HEK293 (cell line): ENCODE measurements around the gene STXBP3.

Experiments used
- FEZF1 ChIP-seq: fragments of 450-650 bp; formaldehyde crosslinking; IDR thresholded peaks from 2 replicates; pipeline ENCODE4 v1.5.1; 2016; ENCODE audit warnings: missing biosample characterization, missing genetic modification characterization
- HOXD13 ChIP-seq: sonication (generic); formaldehyde crosslinking; IDR thresholded peaks from 2 replicates; pipeline ENCODE4 v1.8.0; 2022; ENCODE audit warnings: missing genetic modification reagents, borderline replicate concordance
- KLF16 ChIP-seq: fragments of 450-650 bp; formaldehyde crosslinking; IDR thresholded peaks from 2 replicates; pipeline ENCODE4 v1.5.1; 2017; ENCODE audit warnings: missing biosample characterization, missing genetic modification characterization
- KLF17 ChIP-seq: fragments of 450-650 bp; formaldehyde crosslinking; IDR thresholded peaks from 2 replicates; pipeline ENCODE4 v1.5.1; 2016; ENCODE audit warnings: missing biosample characterization, missing genetic modification characterization
- KLF7 ChIP-seq: fragments of 450-650 bp; formaldehyde crosslinking; IDR thresholded peaks from 2 replicates; pipeline ENCODE4 v1.5.1; 2016; ENCODE audit warnings: missing biosample characterization, missing genetic modification characterization, borderline replicate concordance
- OSR2 ChIP-seq: fragments of 450-650 bp; formaldehyde crosslinking; IDR thresholded peaks from 2 replicates; pipeline ENCODE4 v1.5.1; 2016; ENCODE audit warnings: missing biosample characterization, missing genetic modification characterization
- PATZ1 ChIP-seq: fragments of 450-650 bp; formaldehyde crosslinking; IDR thresholded peaks from 2 replicates; pipeline ENCODE4 v1.5.1; 2016; ENCODE audit warnings: missing biosample characterization, missing genetic modification characterization
- PBX3 ChIP-seq: sonication (generic); formaldehyde crosslinking; IDR thresholded peaks from 2 replicates; pipeline ENCODE4 v1.8.1; 2022; ENCODE audit warnings: mild to moderate bottlenecking, moderate library complexity, missing genetic modification reagents
- ZBTB48 ChIP-seq: fragments of 450-650 bp; formaldehyde crosslinking; IDR thresholded peaks from 2 replicates; pipeline ENCODE4 v1.5.1; 2016; ENCODE audit warnings: missing biosample characterization, missing genetic modification characterization
- ZFP3 ChIP-seq: fragments of 450-650 bp; formaldehyde crosslinking; IDR thresholded peaks from 2 replicates; pipeline ENCODE4 v1.5.1; 2016; ENCODE audit warnings: low read depth, missing biosample characterization, missing genetic modification characterization
- ZFP69B ChIP-seq: fragments of 450-650 bp; formaldehyde crosslinking; IDR thresholded peaks from 2 replicates; pipeline ENCODE4 v1.5.1; 2016; ENCODE audit warnings: missing biosample characterization, missing genetic modification characterization
- ZIC2 ChIP-seq: fragments of 450-650 bp; formaldehyde crosslinking; IDR thresholded peaks from 2 replicates; pipeline ENCODE4 v1.5.1; 2016; ENCODE audit warnings: missing biosample characterization, missing genetic modification characterization
- ZNF146 ChIP-seq: fragments of 450-650 bp; formaldehyde crosslinking; IDR thresholded peaks from 2 replicates; pipeline ENCODE4 v1.5.1; 2016; ENCODE audit warnings: missing biosample characterization, missing genetic modification characterization
- ZNF248 ChIP-seq: fragments of 450-650 bp; formaldehyde crosslinking; IDR thresholded peaks from 2 replicates; pipeline ENCODE4 v1.5.1; 2017; ENCODE audit warnings: missing biosample characterization, missing genetic modification characterization
- ZNF302 ChIP-seq: fragments of 450-650 bp; formaldehyde crosslinking; IDR thresholded peaks from 2 replicates; pipeline ENCODE4 v1.5.1; 2016; ENCODE audit warnings: missing biosample characterization, missing genetic modification characterization, low read depth
- ZNF311 ChIP-seq: fragments of 450-650 bp; formaldehyde crosslinking; IDR thresholded peaks from 2 replicates; pipeline ENCODE4 v1.5.1; 2017; ENCODE audit warnings: missing biosample characterization, missing genetic modification characterization, borderline replicate concordance
- ZNF37A ChIP-seq: fragments of 450-650 bp; IDR thresholded peaks from 2 replicates; pipeline ENCODE4 v1.5.1; 2018; ENCODE audit warnings: missing biosample characterization, missing genetic modification characterization
- ZNF394 ChIP-seq: fragments of 450-650 bp; formaldehyde crosslinking; IDR thresholded peaks from 2 replicates; pipeline ENCODE4 v1.5.1; 2016; ENCODE audit warnings: missing biosample characterization, missing genetic modification characterization, mild to moderate bottlenecking, moderate library complexity, borderline replicate concordance
- ZNF404 ChIP-seq: fragments of 450-650 bp; formaldehyde crosslinking; IDR thresholded peaks from 2 replicates; pipeline ENCODE4 v1.5.1; 2017; ENCODE audit warnings: missing biosample characterization, missing genetic modification characterization
- ZNF449 ChIP-seq: fragments of 450-650 bp; formaldehyde crosslinking; IDR thresholded peaks from 2 replicates; pipeline ENCODE4 v1.5.1; 2017; ENCODE audit warnings: missing biosample characterization, mild to moderate bottlenecking, missing genetic modification characterization, moderate library complexity
- ZNF473 ChIP-seq: fragments of 450-650 bp; formaldehyde crosslinking; IDR thresholded peaks from 2 replicates; pipeline ENCODE4 v1.5.1; 2017; ENCODE audit warnings: missing biosample characterization, missing genetic modification characterization
- ZNF513 ChIP-seq: fragments of 450-650 bp; IDR thresholded peaks from 2 replicates; pipeline ENCODE4 v1.5.1; 2018; ENCODE audit warnings: missing biosample characterization, missing genetic modification characterization
- ZNF621 ChIP-seq: fragments of 450-650 bp; formaldehyde crosslinking; IDR thresholded peaks from 2 replicates; pipeline ENCODE4 v1.5.1; 2017; ENCODE audit warnings: missing biosample characterization, missing genetic modification characterization
- ZNF639 ChIP-seq: fragments of 450-650 bp; formaldehyde crosslinking; IDR thresholded peaks from 2 replicates; pipeline ENCODE4 v1.5.1; 2016; ENCODE audit warnings: missing biosample characterization, missing genetic modification characterization
- ZNF768 ChIP-seq: fragments of 450-650 bp; formaldehyde crosslinking; IDR thresholded peaks from 2 replicates; pipeline ENCODE4 v1.5.1; 2018; ENCODE audit warnings: missing biosample characterization, mild to moderate bottlenecking, missing genetic modification characterization
- ZNF777 ChIP-seq: fragments of 450-650 bp; formaldehyde crosslinking; IDR thresholded peaks from 2 replicates; pipeline ENCODE4 v1.5.1; 2017; ENCODE audit warnings: missing biosample characterization, missing genetic modification characterization, borderline replicate concordance
- ZSCAN18 ChIP-seq: fragments of 450-650 bp; formaldehyde crosslinking; IDR thresholded peaks from 2 replicates; pipeline ENCODE4 v1.5.1; 2016; ENCODE audit warnings: missing biosample characterization, missing genetic modification characterization

Gene STXBP3

GRCh38 chr1:108746382-108747170 is at the start of gene STXBP3 (continued):
- TF ChIP-seq ZNF513 (tag by site-specific recombination) = no peak
- TF ChIP-seq ZNF449 = no peak; the same call in 1 of the 2 replicates
- no peak for TF ChIP-seq ZNF248 (tag by site-specific recombination)
- no peak for TF ChIP-seq ZNF404 (tag by site-specific recombination)
- TF ChIP-seq PATZ1 (tag by site-specific recombination) = peak; percentile 92
- peak; percentile 97 for TF ChIP-seq KLF16
- peak; percentile 62; the same call in 1 of the 2 replicates for TF ChIP-seq OSR2 (tag by site-specific recombination)
- peak; percentile 24; the same call in 1 of the 2 replicates for TF ChIP-seq FEZF1 (tag by site-specific recombination)
- peak; percentile 12; the same call in 1 of the 2 replicates for TF ChIP-seq ZIC2 (tag by site-specific recombination)
- peak; percentile 89 for TF ChIP-seq KLF17 (tag by site-specific recombination)
- TF ChIP-seq ZNF777 (tag by site-specific recombination) = peak; percentile 96
- peak; percentile 54; the same call in 1 of the 2 replicates for TF ChIP-seq PBX3 (CRISPR knock-in tag)
- no peak for TF ChIP-seq ZNF621 (tag by site-specific recombination)
- no peak for TF ChIP-seq ZNF302 (tag by site-specific recombination)
- peak; percentile 48; the same call in 1 of the 2 replicates for TF ChIP-seq ZBTB48 (tag by site-specific recombination)
- no peak for TF ChIP-seq ZNF311
- no peak for TF ChIP-seq ZSCAN18 (tag by site-specific recombination)
- peak; percentile 94; the same call in 1 of the 2 replicates for TF ChIP-seq KLF7 (tag by site-specific recombination)
- TF ChIP-seq ZNF37A = no peak
- peak; percentile 63; the same call in 1 of the 2 replicates for TF ChIP-seq ZFP69B (tag by site-specific recombination)
- 0 out of 2 replicates have a peak, but pooled peaks have one; percentile 37 for TF ChIP-seq ZNF146 (tag by site-specific recombination)
- TF ChIP-seq ZFP3 (tag by site-specific recombination) = no peak
- TF ChIP-seq ZNF473 (tag by site-specific recombination) = no peak
- peak; percentile 56; the same call in 1 of the 2 replicates for TF ChIP-seq ZNF394 (tag by site-specific recombination)
- no peak for TF ChIP-seq HOXD13 (CRISPR knock-in tag)
- TF ChIP-seq ZNF639 (tag by site-specific recombination) = peak; percentile 82
- no peak; the same call in 1 of the 2 replicates for TF ChIP-seq ZNF768
